Stomach (tissue), 9 donors: ENCODE measurements around the gene TXNIP. TPM values are rescaled to one million over a fixed set of nuclear protein-coding genes. Genes with fewer than 3 reads are reported as not detected.
A peak's percentile ranks its signal among the peaks of the same experiment; 100 is the strongest.

Source experiments
- DNase-seq, 2 donors: peaks; one replicate each; pipeline versions ENCODE4 v3.0.0 to v3.0.0-alpha.2; 2013 to 2019
- H3K27ac ChIP-seq, 5 donors: fragments of 200-600 bp in 4 of 5; sonication (generic) in 4 of 5; one replicate each; pipeline ENCODE4 v1.5.1; 2013 to 2019; ENCODE audit warnings: mild to moderate bottlenecking in 1 of 5, moderate library complexity in 1 of 5
- H3K27me3 ChIP-seq, 3 donors: fragments of 200-600 bp; sonication (generic); one replicate each; pipeline ENCODE4 v1.5.1; 2017 to 2019; ENCODE audit warnings: mixed run types in 1 of 3
- H3K36me3 ChIP-seq, 4 donors: fragments of 200-600 bp; sonication (generic); 1 replicate in 3 of 4; 2 replicates in 1 of 4; pipeline ENCODE4 v1.5.1; 2016 to 2019
- H3K4me1 ChIP-seq, 4 donors: fragments of 200-600 bp; sonication (generic); one replicate each; pipeline ENCODE4 v1.5.1; 2016 to 2019
- H3K4me3 ChIP-seq, 4 donors: fragments of 200-600 bp; sonication (generic) in 3 of 4; one replicate each; pipeline ENCODE4 v1.5.1; 2016 to 2019; ENCODE audit warnings: mild to moderate bottlenecking in 1 of 4
- H3K9me3 ChIP-seq, 4 donors: fragments of 200-600 bp; sonication (generic); one replicate each; pipeline ENCODE4 v1.5.1; 2016 to 2019
- CTCF ChIP-seq, 7 experiments: fragments of 450-650 bp in 4 of 7; fragments of 200-600 bp in 3 of 7; sonication (generic) in 3 of 7; IDR thresholded peaks; one replicate each; pipeline ENCODE4 v1.5.1; 2016 to 2019; ENCODE audit warnings: antibody characterized with exemption in 7 of 7, control low read depth in 2 of 7, mild to moderate bottlenecking in 1 of 7
- EP300 ChIP-seq: sonication (generic); formaldehyde crosslinking; IDR thresholded peaks from one replicate; pipeline ENCODE4 v1.6.1; 2017; ENCODE audit warnings: antibody characterized with exemption
- POLR2A ChIP-seq, 4 donors: fragments of 450-650 bp; IDR thresholded peaks; one replicate each; pipeline ENCODE4 v1.6.1; 2016; ENCODE audit warnings: antibody characterized with exemption in 4 of 4, control low read depth in 2 of 4, mild to moderate bottlenecking in 1 of 4, moderate library complexity in 1 of 4
- POLR2AphosphoS5 ChIP-seq, 3 donors: sonication (generic); formaldehyde crosslinking; IDR thresholded peaks; one replicate each; pipeline ENCODE4 v1.6.1; 2016; ENCODE audit warnings: antibody characterized with exemption in 3 of 3
- WGBS, 5 donors: extraction: QIAGEN DNeasy Blood & Tissue Kit in 3 of 5; methylation state at CpG; one replicate each; pipeline versions ENCODE4 v1.1.5 to v1.1.7; 2013 to 2018; 5-methylcytosine and 5-hydroxymethylcytosine counted together
- intact Hi-C: fragments of 100-400 bp; cut with DNase I; formaldehyde crosslinking; loops from one replicate; pipeline ENCODE4 v1.15.1; 2023; ENCODE audit warnings: low total_unique reads
- polyA plus RNA-seq, 3 donors: library from polyadenylated mRNA; stranded (reverse); fragments of 200-250 nt; gene quantifications; one replicate each; pipeline ENCODE4 v1.2.3, GENCODE V29; 2013
- total RNA-seq, 5 donors: library from RNA; depleted of rRNA; stranded (reverse); fragments of >200 nt; gene quantifications; one replicate each; pipeline versions ENCODE4 v1.1.0 to v1.2.3, GENCODE V29; 2014 to 2016
- donor health status: healthy with polysubstance abuse.
- donor health status: Bipolar disorder and iron deficiency.
- donor health status: healthy.

The TXNIP gene
- total and polyA plus RNA-seq, 8 donors, result 204 to 3,386 (median 622) TPM

GRCh38 chr1:146021050-146021445, 24.7 kb upstream of the TXNIP start:
- no peak overlapping the region for H3K27ac ChIP-seq
- no peak for DNase-seq
- H3K9me3 ChIP-seq, result no peaks in the 10 kb centered on the region
- H3K4me1 ChIP-seq, result peaks cover 0 to 10% (median 9%) of the 10 kb centered on the region in 4 donors
- H3K36me3 ChIP-seq, result no peaks in the 10 kb centered on the region
- peaks cover 0 to 54% (median 15%) of the 10 kb centered on the region in 3 donors for H3K27me3 ChIP-seq
- H3K4me3 ChIP-seq, result no peak overlapping the region
- WGBS, 5 donors, result 43 to 65% (median 57%) methylated on average over 1 of the region's 1 CpG
- TF ChIP-seq CTCF (IDR thresholded peaks at IDR 0.05) (no peak), POLR2AphosphoS5 (IDR thresholded peaks at IDR 0.05) (no peak), EP300 (no peak), POLR2A (IDR thresholded peaks at IDR 0.05) (no peak)
- intact Hi-C loops, result no loop called here

- Histone ChIP-seq H3K27ac (no peak overlapping the region), H3K4me3 (no peak overlapping the region), H3K27me3 (peaks cover 0 to 58% (median 15%) of the 10 kb centered on the region in 3 donors), H3K9me3 (no peaks in the 10 kb centered on the region), H3K36me3 (no peaks in the 10 kb centered on the region), H3K4me1 (peaks cover 0 to 10% (median 9%) of the 10 kb centered on the region in 4 donors)
- DNase-seq, result no peak
- TF ChIP-seq POLR2AphosphoS5 (IDR thresholded peaks at IDR 0.05) (no peak), CTCF (IDR thresholded peaks at IDR 0.05) (no peak), POLR2A (IDR thresholded peaks at IDR 0.05) (no peak), EP300 (no peak)
- 74 to 85% (median 78%) methylated on average over 4 of the region's 4 CpGs for WGBS, 5 donors
- intact Hi-C loops, result no loop called here
These were observed 24.0 kb upstream of the TXNIP start for GRCh38 chr1:146020058-146021049.

- Histone ChIP-seq H3K27me3 (peaks cover 0 to 58% (median 15%) of the 10 kb centered on the region in 3 donors), H3K4me3 (peak overlapping the region; percentile 24 to 39 (median 31)), H3K27ac (no peak overlapping the region), H3K9me3 (no peaks in the 10 kb centered on the region), H3K36me3 (no peaks in the 10 kb centered on the region), H3K4me1 (peaks cover 0 to 10% (median 9%) of the 10 kb centered on the region in 4 donors)
- no peak for TF ChIP-seq POLR2A (IDR thresholded peaks at IDR 0.05)
- TF ChIP-seq CTCF (IDR thresholded peaks at IDR 0.05), result no peak
- TF ChIP-seq POLR2AphosphoS5 (IDR thresholded peaks at IDR 0.05), result no peak
- no peak for TF ChIP-seq EP300
- WGBS, 5 donors, result 14 to 35% (median 17%) methylated on average over 22 to 43 of the region's 43 CpGs
- intact Hi-C loops, result loop anchor here (5.0 to 10.0 kb wide), 2 partner anchors 115 to 172 kb away; partner anchors contain the start of gene NUDT17
- DNase-seq, result peak in 1 of 2 donors; percentile 50
These were observed 23.1 kb upstream of the TXNIP start for GRCh38 chr1:146019231-146020057.

GRCh38 chr1:146016891-146017290, 20.5 kb upstream of the TXNIP start:
- TF ChIP-seq POLR2AphosphoS5 (IDR thresholded peaks at IDR 0.05), result no peak
- Histone ChIP-seq H3K9me3 (no peaks in the 10 kb centered on the region), H3K27ac (no peak overlapping the region), H3K4me1 (peaks cover 4 to 21% (median 17%) of the 10 kb centered on the region in 4 donors), H3K27me3 (peaks cover 0 to 47% (median 15%) of the 10 kb centered on the region in 3 donors), H3K36me3 (no peaks in the 10 kb centered on the region), H3K4me3 (no peak overlapping the region)
- intact Hi-C loops, result loop anchor here (5.0 to 10.0 kb wide), 2 partner anchors 112 to 170 kb away; partner anchors contain the start of gene NUDT17
- WGBS, 5 donors, result 59 to 83% (median 67%) methylated on average over 1 of the region's 1 CpG
- DNase-seq, result no peak
